ENCODE measurements around the gene RNF115. TPM values are rescaled to one million over a fixed set of nuclear protein-coding genes. Genes with fewer than 3 reads are reported as not detected.

The RNF115 gene
- 10.0 and 10.3 TPM in 2 replicates for total RNA-seq

DNA sequence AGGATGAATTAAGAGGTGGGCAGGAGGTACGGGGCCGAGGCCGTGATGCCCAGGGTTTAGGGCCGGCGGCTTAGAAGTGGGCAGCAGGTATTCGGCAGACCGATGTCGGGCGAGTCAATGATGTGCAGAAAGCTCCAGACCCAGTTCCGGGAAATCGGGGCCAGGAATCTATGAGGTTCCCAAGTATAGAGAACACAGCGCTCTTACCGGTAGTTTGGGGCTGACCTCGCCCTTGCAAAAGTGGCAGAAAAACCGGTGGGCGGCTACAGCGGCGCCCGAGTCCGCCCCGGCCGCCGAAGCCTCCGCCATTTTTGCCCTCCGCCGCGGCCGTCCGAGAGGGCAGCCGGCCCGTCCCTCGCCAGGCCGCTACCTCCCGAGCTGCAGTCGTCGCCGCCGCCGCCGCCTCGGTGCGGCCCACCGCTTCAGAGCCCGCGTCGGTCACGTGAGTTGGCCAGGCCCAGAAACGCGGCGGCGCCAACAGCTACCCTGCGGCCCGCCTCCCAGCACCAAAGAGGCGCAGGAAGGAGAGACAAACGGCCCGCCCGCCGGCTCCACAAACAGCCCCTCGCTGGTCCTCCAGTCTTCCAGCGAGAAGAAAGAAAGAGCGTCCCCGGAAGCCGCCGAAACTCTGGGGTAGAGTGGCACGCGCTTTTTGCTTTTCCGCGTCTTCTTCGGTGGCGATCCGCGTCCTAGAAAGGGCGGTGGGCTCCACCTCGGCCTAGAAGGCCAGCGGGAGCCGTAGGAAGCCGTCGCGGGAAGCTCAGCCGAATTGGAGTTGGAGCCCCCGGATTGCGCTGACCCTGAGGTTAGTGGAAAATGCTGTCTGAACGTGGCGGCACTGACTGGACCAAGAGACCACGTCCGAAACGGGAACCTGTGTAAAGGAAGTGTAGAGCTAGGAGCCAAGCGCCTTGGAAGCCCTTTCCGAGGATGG is at the start of gene RNF115, which contains the start of gene POLR3C:
TSS of gene RNF115 (minus strand) at position 531 of the 934 bp plus-strand sequence. CDS start at position 309, 222 bp downstream.
TSS of gene POLR3C (plus strand) at position 636 of the 934 bp plus-strand sequence. CDS start 1,577 bp downstream, outside the sequence.

DNA sequence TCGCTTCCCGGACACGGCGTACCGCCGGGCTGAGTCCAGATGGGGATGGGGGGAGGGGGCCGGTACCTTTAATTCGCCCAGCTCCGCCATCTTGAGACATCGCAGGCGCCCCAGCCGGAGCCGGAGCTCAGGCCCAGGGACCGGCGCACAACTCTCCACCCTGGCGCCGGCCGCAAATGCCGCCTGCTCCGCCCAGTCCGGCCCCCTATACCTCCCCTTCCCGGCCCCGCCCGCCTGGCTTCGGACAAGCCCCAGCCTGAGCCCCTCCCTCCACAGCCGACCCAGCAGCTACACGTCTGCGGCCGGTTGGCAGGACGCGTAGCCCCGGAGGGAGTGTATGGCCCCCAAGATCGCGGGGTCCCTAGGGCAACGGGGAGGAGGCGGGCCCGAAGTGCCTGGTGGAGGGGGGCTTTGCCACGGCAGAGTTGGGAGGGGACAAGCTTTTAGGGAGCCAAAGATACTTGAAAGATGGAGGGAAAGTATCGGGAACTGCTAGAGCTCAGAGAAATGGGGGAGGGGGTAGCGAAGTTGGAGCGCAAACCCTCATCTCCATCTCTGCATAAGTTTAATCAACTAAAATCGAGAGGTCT is 35.1 kb upstream of the RNF115 start, which contains the start of gene PIAS3:
TSS of gene PIAS3 (minus strand) at position 181 of the 590 bp plus-strand sequence. CDS start at position 90, 91 bp downstream.

DNA sequence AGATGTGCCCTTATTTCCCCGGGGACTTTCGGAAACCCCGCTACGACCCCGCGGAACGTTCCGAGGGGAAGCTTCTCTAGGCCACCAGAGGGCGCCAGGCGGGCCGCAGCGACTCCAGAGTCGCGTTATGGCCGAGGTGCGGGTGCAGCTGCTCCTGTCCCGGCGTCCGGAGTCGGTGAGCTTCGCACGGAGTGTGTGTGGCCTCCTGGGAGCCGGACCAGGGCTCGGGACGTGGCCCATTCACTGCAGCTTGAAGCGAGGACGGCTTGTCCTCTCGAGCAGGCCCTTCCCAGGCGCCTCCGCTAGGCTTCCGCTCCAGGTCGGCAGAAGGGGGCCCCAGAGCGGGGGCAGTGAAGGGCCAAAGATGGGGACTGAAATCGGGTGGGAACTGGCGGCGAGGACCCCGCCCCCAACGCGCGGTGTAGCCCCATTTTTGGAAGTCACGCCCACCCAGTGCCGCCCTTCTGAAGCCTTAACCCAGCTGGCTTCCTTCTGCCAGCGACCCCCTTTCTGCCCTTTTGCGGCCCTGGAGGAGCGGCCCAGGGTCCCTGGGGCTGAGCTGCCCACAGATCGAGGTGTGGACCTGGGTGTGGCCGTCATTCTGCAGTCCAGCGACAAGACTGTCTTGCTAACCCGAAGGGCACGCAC is 21.7 kb upstream of the RNF115 start, which contains the start of gene NUDT17:
TSS of gene NUDT17 (plus strand) at position 117 of the 648 bp plus-strand sequence. CDS start at position 128, 11 bp downstream.

DNA sequence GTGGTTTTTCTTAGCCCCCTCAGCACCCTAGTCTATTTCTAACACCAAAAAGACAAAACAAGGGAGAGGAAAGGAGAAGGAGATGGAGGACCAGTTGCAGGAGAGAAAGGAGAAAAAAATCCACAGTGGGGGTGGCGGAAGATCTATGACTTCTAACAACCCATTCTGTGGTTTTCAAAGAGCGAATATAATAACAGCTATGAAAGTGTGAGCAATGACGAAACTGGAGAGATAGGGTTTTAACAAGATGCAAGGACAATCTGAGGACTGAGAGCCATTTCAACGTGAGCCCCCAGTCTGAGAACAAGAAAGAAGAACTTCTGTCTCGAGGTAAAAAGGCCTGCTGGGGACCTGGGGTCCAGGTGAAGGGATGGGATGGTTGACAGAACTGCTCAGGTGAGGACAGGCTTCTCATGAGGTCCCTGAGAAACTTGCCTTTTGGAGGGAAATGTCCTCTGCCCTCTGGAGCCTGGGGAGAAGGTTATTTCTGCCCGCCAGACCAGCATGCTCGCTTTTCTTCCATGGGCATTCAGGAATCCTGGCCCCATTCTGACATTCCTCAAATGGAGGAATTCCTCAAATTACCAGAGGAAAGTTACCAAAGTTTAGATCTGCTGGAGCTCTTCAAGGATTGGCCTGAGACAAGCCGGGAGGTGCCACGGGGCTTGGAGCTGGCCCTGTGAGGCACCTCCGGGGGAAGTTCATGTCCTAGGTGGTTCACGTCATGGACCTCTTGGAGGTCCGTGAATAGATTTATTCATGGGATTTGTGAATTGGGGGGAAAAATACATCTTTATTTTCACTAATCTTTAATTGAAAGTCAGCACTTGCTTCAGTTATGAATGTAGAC is 104.4 kb downstream of the RNF115 start, which contains the start of gene CD160:
TSS of gene CD160 (plus strand) at position 270 of the 850 bp plus-strand sequence. CDS start 8,829 bp downstream, outside the sequence.

DNA sequence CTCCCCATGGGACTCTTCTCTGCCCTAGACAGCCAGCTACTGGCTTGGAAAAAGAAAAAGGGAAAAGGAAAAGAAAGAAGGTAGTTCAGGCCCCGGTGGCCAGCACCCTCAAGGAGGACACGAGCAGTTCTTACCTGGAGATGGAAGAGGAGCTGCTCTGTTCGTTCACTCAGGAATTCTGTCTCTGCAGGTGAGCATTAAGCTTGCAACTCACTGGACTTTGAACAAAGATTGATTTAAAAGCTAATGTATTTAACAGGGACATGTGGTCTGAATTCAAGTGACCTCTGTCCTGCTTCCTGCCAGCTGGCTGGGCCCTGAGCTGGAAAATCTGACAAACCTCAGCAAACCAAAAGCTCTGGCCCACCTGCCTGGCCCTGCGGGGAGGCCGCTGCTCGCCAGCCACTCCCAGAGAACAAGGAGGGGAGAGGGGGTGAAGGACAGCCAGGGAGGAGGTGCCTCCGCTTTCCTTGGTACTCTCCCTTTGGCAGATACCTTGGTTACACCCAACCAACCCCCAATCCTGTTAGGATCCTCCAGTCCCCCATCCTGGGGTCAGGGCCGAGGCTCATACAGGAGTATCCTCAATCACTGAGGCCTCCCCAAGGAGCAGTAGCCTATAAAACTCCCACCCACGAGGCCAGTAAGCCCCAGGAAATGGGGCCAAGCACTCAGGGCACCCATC is 116.6 kb downstream of the RNF115 start, which contains the start of gene PDZK1:
TSS of gene PDZK1 (minus strand) at position 186 of the 685 bp plus-strand sequence. CDS start 19,347 bp downstream, outside the sequence.

Other genes with a start within 250 kb of the RNF115 start
- 24.5 and 36.2 TPM in 2 replicates for gene GPR89A, start 216.1 kb downstream of the RNF115 start, total RNA-seq
- 0.21 TPM in 1 of 2 replicates, not detected in the other for gene PDZK1, start 116.7 kb downstream of the RNF115 start, total RNA-seq
- gene CD160, start 104.6 kb downstream of the RNF115 start, total RNA-seq = under 0.01 TPM in 1 of 2 replicates, not detected in the other
- 32.5 and 32.6 TPM in 2 replicates for gene POLR3C, start 105 bp upstream of the RNF115 start, total RNA-seq
- gene NUDT17, start 21.5 kb upstream of the RNF115 start, total RNA-seq = 0.34 and 0.78 TPM in 2 replicates
- gene PIAS3, start 35.0 kb upstream of the RNF115 start, total RNA-seq = 5.8 and 23.1 TPM in 2 replicates
- 0.68 and 3.8 TPM in 2 replicates for gene ANKRD35, start 61.8 kb upstream of the RNF115 start, total RNA-seq
- 0.34 and 1.7 TPM in 2 replicates for gene ITGA10, start 86.0 kb upstream of the RNF115 start, total RNA-seq
- gene PEX11B, start 94.6 kb upstream of the RNF115 start, total RNA-seq = 15.0 and 26.4 TPM in 2 replicates
- 92.6 and 157 TPM in 2 replicates for gene RBM8A, start 103.4 kb upstream of the RNF115 start, total RNA-seq
- 2.4 and 6.1 TPM in 2 replicates for gene LIX1L, start 133.9 kb upstream of the RNF115 start, total RNA-seq
- gene ANKRD34A, start 140.5 kb upstream of the RNF115 start, total RNA-seq = under 0.01 and 0.21 TPM in 2 replicates
- gene POLR3GL, start 140.6 kb upstream of the RNF115 start, total RNA-seq = 5.1 and 7.2 TPM in 2 replicates
- gene TXNIP, start 172.5 kb upstream of the RNF115 start, total RNA-seq = 8.9 and 34.3 TPM in 2 replicates
- gene HJV, start 197.6 kb upstream of the RNF115 start, total RNA-seq = not detected in 2 replicates

Data from nasal cavity respiratory epithelium epithelial cell of viscerocranial mucosa (primary cell).